GM12878 (cell line): ENCODE results near the gene SORT1. TPM values are rescaled to one million over a fixed set of nuclear protein-coding genes. Genes with fewer than 3 reads are reported as not detected.

Experiments
- ASH2L ChIP-seq: fragments of 300-600, 200-600 bp; sonication (generic); IDR thresholded peaks from 2 replicates; pipeline ENCODE4 v1.6.1; 2017; ENCODE audit warnings: low read depth, mild to moderate bottlenecking, borderline replicate concordance
- BCLAF1 ChIP-seq: fragments of 450-650 bp; IDR thresholded peaks from 2 replicates; pipeline ENCODE4 v1.6.1; 2017; ENCODE audit warnings: antibody characterized with exemption, mild to moderate bottlenecking, moderate library complexity
- E4F1 ChIP-seq: fragments of 450-650 bp; IDR thresholded peaks from 2 replicates; pipeline ENCODE4 v1.6.1; 2018; ENCODE audit warnings: borderline replicate concordance, mild to moderate bottlenecking; ENCODE audit not compliant: partially characterized antibody
- EED ChIP-seq: sonication (generic); IDR thresholded peaks from 2 replicates; pipeline ENCODE4 v1.6.1; 2016; ENCODE audit warnings: antibody characterized with exemption, low read depth
- ELK1 ChIP-seq: IDR thresholded peaks from 2 replicates; pipeline ENCODE4 v1.6.1; 2012; ENCODE audit warnings: low read depth, low read length, improper control_type of control experiment
- EP300 ChIP-seq, 2 experiments: fragments of 150-350 bp in 1 of 2; IDR thresholded peaks; 2 replicates each; pipeline ENCODE4 v1.6.1; 2011 to 2012; ENCODE audit warnings: low read depth in 2 of 2, low read length in 2 of 2, borderline replicate concordance in 1 of 2, improper control_type of control experiment in 1 of 2, inconsistent platforms in 1 of 2; ENCODE audit not compliant: control insufficient read depth in 1 of 2
- HDAC6 ChIP-seq: fragments of 200-600 bp; sonication (generic); IDR thresholded peaks from one replicate; pipeline ENCODE4 v1.8.0; 2017; ENCODE audit warnings: antibody characterized with exemption; ENCODE audit not compliant: unreplicated experiment
- MXI1 ChIP-seq: fragments of 150-350 bp; IDR thresholded peaks from 2 replicates; pipeline ENCODE4 v1.6.1; 2011; ENCODE audit warnings: low read depth, mild to moderate bottlenecking, inconsistent platforms, low read length, improper control_type of control experiment
- NR2C2 ChIP-seq: IDR thresholded peaks from 2 replicates; pipeline ENCODE4 v1.6.1; 2011; ENCODE audit warnings: borderline replicate concordance, low read depth; ENCODE audit not compliant: control insufficient read depth, insufficient read length
- NRF1 ChIP-seq: conservative IDR thresholded peaks from 2 replicates; pipeline ENCODE4 v1.6.1; 2011; ENCODE audit warnings: mild to moderate bottlenecking, low read depth, low read length, improper control_type of control experiment
- PAX8 ChIP-seq: fragments of 450-650 bp; IDR thresholded peaks from 2 replicates; pipeline ENCODE4 v1.6.1; 2017; ENCODE audit warnings: mild to moderate bottlenecking, moderate library complexity
- POLR2AphosphoS5 ChIP-seq: IDR thresholded peaks from 2 replicates; pipeline ENCODE4 v1.6.1; 2011; ENCODE audit warnings: mild to moderate bottlenecking, low read length, inconsistent platforms
- RAD21 ChIP-seq: IDR thresholded peaks from 2 replicates; pipeline ENCODE4 v1.6.1; 2011; ENCODE audit warnings: mild to moderate bottlenecking, low read depth, low read length, moderate library complexity; ENCODE audit not compliant: insufficient read depth
- RELA ChIP-seq: fragments of 450-650 bp; IDR thresholded peaks from 2 replicates; pipeline ENCODE4 v1.8.0; 2014; ENCODE audit warnings: borderline replicate concordance; ENCODE audit not compliant: partially characterized antibody
- RFX5 ChIP-seq: IDR thresholded peaks from 2 replicates; pipeline ENCODE4 v1.6.1; 2011; ENCODE audit warnings: low read depth, low read length, improper control_type of control experiment
- YY1 ChIP-seq: IDR thresholded peaks from 2 replicates; pipeline ENCODE4 v1.6.1; 2011; ENCODE audit warnings: low read depth, mild to moderate bottlenecking, low read length
- polyA plus RNA-seq, 11 experiments: library from polyadenylated mRNA; depleted of rRNA in 4 of 11; unstranded in 6 of 11; stranded (reverse) in 5 of 11; fragments of >200 nt; fragmentation: Nextera tagmentation in 4 of 11; fragmentation: Illumina TruSeq in 1 of 11; extraction: Ambion mirVana in 4 of 11; extraction: Trizol in 1 of 11; gene quantifications; 1 replicate in 1 of 11; 2 replicates in 10 of 11; pipeline versions ENCODE4 v1.2.1 to v1.2.3, GENCODE V29; 2011 to 2016; ENCODE audit warnings: inconsistent platforms in 2 of 11, missing spikeins in 2 of 11, low read depth in 1 of 11
- total RNA-seq, 4 experiments: library from RNA; depleted of rRNA in 3 of 4; stranded (reverse); fragments of >200 nt in 3 of 4; fragmentation: Illumina TruSeq in 1 of 4; extraction: Trizol in 1 of 4; gene quantifications; 2 replicates each; pipeline versions ENCODE4 v1.2.1 to v1.2.3, GENCODE V29; 2013 to 2021

SORT1 gene
- total and polyA plus RNA-seq, 10 of the 15 experiments (the other 5 are each of a cell fraction or from before 2014, with no cell fraction given), result 0.06 to 1.9 (median 0.33) TPM; not detected in 1

GRCh38 chr1:109426281-109427170 is 28.8 kb upstream of the SORT1 start, which contains the start of gene PSMA5 (continued):
- TF ChIP-seq EED (0 out of 2 replicates have a peak, but pooled peaks have one; percentile 28), RELA (peak; percentile 7), BCLAF1 (no peak), PAX8 (no peak), ELK1 (0 out of 2 replicates have a peak, but pooled peaks have one; percentile 26), HDAC6 (no peak), RFX5 (peak; percentile 81), EP300 (IDR thresholded peaks at IDR 0.05; ENCODE audit: borderline replicate concordance in 1 of 2, control insufficient read depth in 1 of 2, low read depth in 2 of 2, low read length in 2 of 2) (peak in 1 of 2 experiments; percentile 47; a peak in 1 of 4 replicates), POLR2AphosphoS5 (peak; percentile 98), E4F1 (peak; percentile 86), YY1 (peak; percentile 43; the same call in 1 of the 2 replicates), NR2C2 (no peak), RAD21 (no peak), NRF1 (peak; percentile 53), MXI1 (peak; percentile 96), ASH2L (no peak)
